ENCODE measurements around the gene PKD2L2. TPM values are rescaled to one million over a fixed set of nuclear protein-coding genes. Genes with fewer than 3 reads are reported as not detected.

Gene PKD2L2
- total RNA-seq, 1 donor: not detected

- peaks cover 3% of the 10 kb centered on the region for H3K79me2 ChIP-seq (ENCODE audit: insufficient read depth, low read length)
- H3K27ac ChIP-seq (ENCODE audit: low read depth, low read length): peak overlapping the region; percentile 88
- no peaks in the 10 kb centered on the region for H3K9me3 ChIP-seq (ENCODE audit: low read depth, low read length)
- H3K27me3 ChIP-seq (ENCODE audit: insufficient read depth, low read length): no peaks in the 10 kb centered on the region
- H4K20me1 ChIP-seq (ENCODE audit: insufficient read depth, low read length): no peaks in the 10 kb centered on the region
- peak overlapping the region; percentile 100 for H2AFZ ChIP-seq (ENCODE audit: low read length)
- no peak for TF ChIP-seq CTCF (IDR thresholded peaks at IDR 0.05; ENCODE audit: extremely low read depth, low read depth, low read length)
- peak overlapping the region; percentile 98 for H3K4me2 ChIP-seq (ENCODE audit: insufficient read depth, low read length)
- DNase-seq (ENCODE audit: insufficient read length, low spot score, missing footprints): no peak
- H3K36me3 ChIP-seq (ENCODE audit: insufficient read depth, low read length): no peaks in the 10 kb centered on the region
- peak overlapping the region; percentile 85 for H3K4me3 ChIP-seq (ENCODE audit: insufficient read depth, low read length)
- peaks cover 16% of the 10 kb centered on the region for H3K4me1 ChIP-seq (ENCODE audit: insufficient read depth, low read length)
These were observed 793 bp upstream of the PKD2L2 start for GRCh38 chr5:137888466-137888862.

GRCh38 chr5:137890845-137891244 lies 1.6 kb downstream of the PKD2L2 start:
- H3K79me2 ChIP-seq (ENCODE audit: insufficient read depth, low read length): peaks cover 3% of the 10 kb centered on the region
- H3K27me3 ChIP-seq (ENCODE audit: insufficient read depth, low read length): no peaks in the 10 kb centered on the region
- H3K27ac ChIP-seq (ENCODE audit: low read depth, low read length): no peak overlapping the region
- H3K36me3 ChIP-seq (ENCODE audit: insufficient read depth, low read length): no peaks in the 10 kb centered on the region
- H3K4me1 ChIP-seq (ENCODE audit: insufficient read depth, low read length): peaks cover 16% of the 10 kb centered on the region
- no peak overlapping the region for H3K4me3 ChIP-seq (ENCODE audit: insufficient read depth, low read length)
- no peak for DNase-seq (ENCODE audit: insufficient read length, low spot score, missing footprints)
- no peaks in the 10 kb centered on the region for H3K9me3 ChIP-seq (ENCODE audit: low read depth, low read length)
- H3K4me2 ChIP-seq (ENCODE audit: insufficient read depth, low read length): no peak overlapping the region
- no peak overlapping the region for H2AFZ ChIP-seq (ENCODE audit: low read length)
- no peaks in the 10 kb centered on the region for H4K20me1 ChIP-seq (ENCODE audit: insufficient read depth, low read length)
- TF ChIP-seq CTCF (IDR thresholded peaks at IDR 0.05; ENCODE audit: extremely low read depth, low read depth, low read length): no peak

- no peak overlapping the region for H3K4me3 ChIP-seq (ENCODE audit: insufficient read depth, low read length)
- H3K27me3 ChIP-seq (ENCODE audit: insufficient read depth, low read length): no peaks in the 10 kb centered on the region
- H3K27ac ChIP-seq (ENCODE audit: low read depth, low read length): no peak overlapping the region
- H3K4me2 ChIP-seq (ENCODE audit: insufficient read depth, low read length): no peak overlapping the region
- H3K9me3 ChIP-seq (ENCODE audit: low read depth, low read length): no peaks in the 10 kb centered on the region
- peaks cover 3% of the 10 kb centered on the region for H3K79me2 ChIP-seq (ENCODE audit: insufficient read depth, low read length)
- no peak overlapping the region for H2AFZ ChIP-seq (ENCODE audit: low read length)
- no peaks in the 10 kb centered on the region for H3K36me3 ChIP-seq (ENCODE audit: insufficient read depth, low read length)
- TF ChIP-seq CTCF (IDR thresholded peaks at IDR 0.05; ENCODE audit: extremely low read depth, low read depth, low read length): peak; percentile 20
- H4K20me1 ChIP-seq (ENCODE audit: insufficient read depth, low read length): no peaks in the 10 kb centered on the region
- H3K4me1 ChIP-seq (ENCODE audit: insufficient read depth, low read length): peaks cover 16% of the 10 kb centered on the region
- no peak for DNase-seq (ENCODE audit: insufficient read length, low spot score, missing footprints)
These were observed 2.6 kb downstream of the PKD2L2 start for GRCh38 chr5:137891849-137892248.

GRCh38 chr5:137894586-137894985 lies 5.3 kb downstream of the PKD2L2 start:
- no peak for TF ChIP-seq CTCF (IDR thresholded peaks at IDR 0.05; ENCODE audit: extremely low read depth, low read depth, low read length)
- Histone ChIP-seq H3K27ac (ENCODE audit: low read depth, low read length) (no peak overlapping the region), H2AFZ (ENCODE audit: low read length) (peak overlapping the region; percentile 61), H3K79me2 (ENCODE audit: insufficient read depth, low read length) (peaks cover 1% of the 10 kb centered on the region), H3K9me3 (ENCODE audit: low read depth, low read length) (no peaks in the 10 kb centered on the region), H3K27me3 (ENCODE audit: insufficient read depth, low read length) (no peaks in the 10 kb centered on the region), H3K4me3 (ENCODE audit: insufficient read depth, low read length) (no peak overlapping the region), H4K20me1 (ENCODE audit: insufficient read depth, low read length) (no peaks in the 10 kb centered on the region), H3K4me2 (ENCODE audit: insufficient read depth, low read length) (no peak overlapping the region), H3K4me1 (ENCODE audit: insufficient read depth, low read length) (peaks cover 2% of the 10 kb centered on the region), H3K36me3 (ENCODE audit: insufficient read depth, low read length) (no peaks in the 10 kb centered on the region)
- no peak for DNase-seq (ENCODE audit: insufficient read length, low spot score, missing footprints)
